HG03175 (cell line): ENCODE data around the gene CDK5R1.

Experiments used
- ATAC-seq: cut with Tn5 transposase; IDR thresholded peaks from one replicate; pipeline ENCODE4 v1.9.1; 2021; ENCODE audit warnings: mild to moderate bottlenecking, moderate library complexity; ENCODE audit not compliant: unreplicated experiment

Gene CDK5R1

GRCh38 chr17:32492264-32492589 lies 5.4 kb downstream of the CDK5R1 start:
- no peak for ATAC-seq

GRCh38 chr17:32492648-32493289 lies 6.0 kb downstream of the CDK5R1 start:
- no peak for ATAC-seq

- ATAC-seq, result no peak
Observed at GRCh38 chr17:32493571-32493970, 6.8 kb downstream of the CDK5R1 start.

- ATAC-seq, result no peak
Observed at GRCh38 chr17:32493976-32494513, 7.3 kb downstream of the CDK5R1 start.

- ATAC-seq, result no peak
Observed at GRCh38 chr17:32494621-32495358, 8.0 kb downstream of the CDK5R1 start.

GRCh38 chr17:32495359-32496231 lies 8.8 kb downstream of the CDK5R1 start:
- no peak for ATAC-seq

GRCh38 chr17:32496395-32497073 lies 9.7 kb downstream of the CDK5R1 start:
- ATAC-seq, result no peak

- ATAC-seq, result no peak
Observed at GRCh38 chr17:32497431-32498205, 10.8 kb downstream of the CDK5R1 start.

GRCh38 chr17:32498391-32498790 lies 11.6 kb downstream of the CDK5R1 start:
- no peak for ATAC-seq

- ATAC-seq, result no peak
Observed at GRCh38 chr17:32502013-32502412, 15.2 kb downstream of the CDK5R1 start.

GRCh38 chr17:32502710-32503109 lies 15.9 kb downstream of the CDK5R1 start:
- no peak for ATAC-seq

- peak; percentile 89 for ATAC-seq
Observed at GRCh38 chr17:32503251-32504165, 16.7 kb downstream of the CDK5R1 start.

GRCh38 chr17:32504166-32504990 lies 17.6 kb downstream of the CDK5R1 start:
- no peak for ATAC-seq

GRCh38 chr17:32508926-32509325 lies 22.1 kb downstream of the CDK5R1 start:
- no peak for ATAC-seq

- ATAC-seq, result no peak
Observed at GRCh38 chr17:32510466-32510865, 23.7 kb downstream of the CDK5R1 start.

- ATAC-seq, result no peak
Observed at GRCh38 chr17:32512328-32512727, 25.5 kb downstream of the CDK5R1 start.

GRCh38 chr17:32513579-32513978 lies 26.8 kb downstream of the CDK5R1 start:
- no peak for ATAC-seq

GRCh38 chr17:32514606-32515005 lies 27.8 kb downstream of the CDK5R1 start:
- no peak for ATAC-seq
